Measurements from ENCODE around the gene PRKAR1A.

DNA sequence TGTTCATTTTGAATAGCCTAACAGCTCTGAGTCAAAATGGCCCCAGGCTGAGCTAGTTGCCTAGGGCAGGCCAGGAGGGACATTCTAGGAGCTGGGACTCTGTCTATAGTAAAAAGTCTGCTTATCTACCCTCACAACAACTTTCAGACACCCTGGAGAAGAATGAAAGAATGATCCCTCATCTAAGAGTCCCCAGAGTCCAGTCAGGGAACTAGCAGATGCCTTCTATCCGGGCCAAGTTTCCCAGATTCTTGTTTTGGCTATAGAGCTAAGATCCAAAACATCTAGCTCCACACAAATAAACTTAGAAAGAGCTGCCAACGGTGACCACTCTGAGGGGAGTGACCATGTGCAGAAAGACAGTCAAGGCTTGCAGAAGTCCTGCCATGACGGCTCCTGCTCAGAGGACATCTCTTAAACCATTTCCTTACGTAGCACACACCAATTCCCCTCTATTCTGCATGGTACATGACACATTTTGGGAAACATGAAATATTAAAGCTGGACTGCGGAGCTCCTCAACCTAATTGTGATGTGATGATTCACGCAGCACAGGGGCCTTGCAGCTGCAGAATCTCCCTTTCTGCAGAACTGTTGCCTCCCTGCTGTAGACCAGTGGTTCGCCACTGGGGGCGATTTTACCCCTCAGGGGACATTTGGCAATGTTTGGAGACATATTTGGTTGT, 64.7 kb downstream of the PRKAR1A start:
- TF ChIP-seq BHLHE40 (IDR thresholded peaks at IDR 0.05; ENCODE audit: borderline replicate concordance) (no peak), FOXK2 (IDR thresholded peaks at IDR 0.05) (no peak), L3MBTL2 (conservative IDR thresholded peaks at IDR 0.05) (no peak), LEF1 (IDR thresholded peaks at IDR 0.05; ENCODE audit: borderline replicate concordance) (no peak), FOXA1 (IDR thresholded peaks at IDR 0.05) (no peak)
